OCI-LY3 (cell line): ENCODE data around the gene MAN1B1.

Source experiments
- H2AFZ ChIP-seq: fragments of 200-600, 300-600 bp; shearing (Covaris generic); 2 replicates; pipeline ENCODE4 v1.6.0; 2014; ENCODE audit warnings: antibody characterized with exemption, low read depth, low read length
- H3K27ac ChIP-seq: fragments of 200-600, 300-600 bp; sonication (generic); 2 replicates; pipeline ENCODE4 v1.5.1; 2014; ENCODE audit warnings: mild to moderate bottlenecking, low read length, moderate library complexity, mixed read lengths
- H3K27me3 ChIP-seq: fragments of 200-600, 300-600 bp; sonication (generic); 2 replicates; pipeline ENCODE4 v1.6.1; 2014; ENCODE audit warnings: low read depth, low read length, mixed read lengths
- H3K36me3 ChIP-seq: fragments of 200-600, 300-600 bp; sonication (generic); replicated peaks from 2 replicates; pipeline ENCODE3; 2014; ENCODE audit warnings: low read depth, low read length, mixed read lengths
- H3K4me1 ChIP-seq: fragments of 300-600, 200-600 bp; sonication (generic); 2 replicates; pipeline ENCODE4 v1.6.1; 2014; ENCODE audit warnings: low read length, mixed read lengths
- H3K4me2 ChIP-seq: fragments of 200-600, 300-600 bp; sonication (generic); 2 replicates; pipeline ENCODE4 v1.6.1; 2014; ENCODE audit warnings: low read length, mixed read lengths
- H3K4me3 ChIP-seq: fragments of 300-600, 200-600 bp; sonication (generic); 2 replicates; pipeline ENCODE4 v1.5.1; 2014; ENCODE audit warnings: antibody characterized with exemption, mild to moderate bottlenecking, low read length, moderate library complexity
- H3K79me2 ChIP-seq: fragments of 300-600, 200-600 bp; shearing (Covaris generic); 2 replicates; pipeline ENCODE4 v1.6.1; 2014; ENCODE audit warnings: mild to moderate bottlenecking, low read length, mixed read lengths
- H3K9ac ChIP-seq: fragments of 300-600, 200-600 bp; shearing (Covaris generic); 2 replicates; pipeline ENCODE4 v1.6.0; 2014; ENCODE audit warnings: mild to moderate bottlenecking, low read length, moderate library complexity
- H3K9me3 ChIP-seq: fragments of 200-600, 300-600 bp; shearing (Covaris generic); 2 replicates; pipeline ENCODE4 v1.6.1; 2014; ENCODE audit warnings: low read length, mixed read lengths; ENCODE audit not compliant: insufficient read depth
- H4K20me1 ChIP-seq: fragments of 200-600, 300-600 bp; sonication (generic); 2 replicates; pipeline ENCODE4 v1.6.1; 2016; ENCODE audit warnings: low read length, mixed read lengths; ENCODE audit not compliant: insufficient read depth
- EZH2phosphoT487 ChIP-seq: fragments of 200-600 bp; shearing (Covaris generic); IDR thresholded peaks from 2 replicates; pipeline ENCODE4 v1.6.1; 2018; ENCODE audit warnings: antibody characterized with exemption, mixed run types, low read depth
- TF ChIP-seq, protein P1 (sequence below): fragments of 200-600, 300-600 bp; sonication (generic); IDR thresholded peaks from 2 replicates; pipeline ENCODE4 v1.5.1; 2014; ENCODE audit warnings: antibody characterized with exemption, low read length, low read depth

The MAN1B1 gene

GRCh38 chr9:137143459-137143858 is 56.7 kb downstream of the MAN1B1 start:
- H3K9me3 ChIP-seq, result no peaks in the 10 kb centered on the region
- H3K4me2 ChIP-seq, result no peak overlapping the region
- no peak overlapping the region for H3K4me3 ChIP-seq
- no peaks in the 10 kb centered on the region for H4K20me1 ChIP-seq
- TF ChIP-seq, protein P1, sequence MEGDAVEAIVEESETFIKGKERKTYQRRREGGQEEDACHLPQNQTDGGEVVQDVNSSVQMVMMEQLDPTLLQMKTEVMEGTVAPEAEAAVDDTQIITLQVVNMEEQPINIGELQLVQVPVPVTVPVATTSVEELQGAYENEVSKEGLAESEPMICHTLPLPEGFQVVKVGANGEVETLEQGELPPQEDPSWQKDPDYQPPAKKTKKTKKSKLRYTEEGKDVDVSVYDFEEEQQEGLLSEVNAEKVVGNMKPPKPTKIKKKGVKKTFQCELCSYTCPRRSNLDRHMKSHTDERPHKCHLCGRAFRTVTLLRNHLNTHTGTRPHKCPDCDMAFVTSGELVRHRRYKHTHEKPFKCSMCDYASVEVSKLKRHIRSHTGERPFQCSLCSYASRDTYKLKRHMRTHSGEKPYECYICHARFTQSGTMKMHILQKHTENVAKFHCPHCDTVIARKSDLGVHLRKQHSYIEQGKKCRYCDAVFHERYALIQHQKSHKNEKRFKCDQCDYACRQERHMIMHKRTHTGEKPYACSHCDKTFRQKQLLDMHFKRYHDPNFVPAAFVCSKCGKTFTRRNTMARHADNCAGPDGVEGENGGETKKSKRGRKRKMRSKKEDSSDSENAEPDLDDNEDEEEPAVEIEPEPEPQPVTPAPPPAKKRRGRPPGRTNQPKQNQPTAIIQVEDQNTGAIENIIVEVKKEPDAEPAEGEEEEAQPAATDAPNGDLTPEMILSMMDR, result no peak
- TF ChIP-seq EZH2phosphoT487, result no peak
- no peaks in the 10 kb centered on the region for H3K79me2 ChIP-seq
- H3K36me3 ChIP-seq, result no peaks in the 10 kb centered on the region
- H3K4me1 ChIP-seq, result no peaks in the 10 kb centered on the region
- no peak overlapping the region for H3K9ac ChIP-seq
- H3K27me3 ChIP-seq, result 0 out of 2 replicates have a peak, but pooled peaks cover 19% of the 10 kb centered on the region
- no peak overlapping the region for H3K27ac ChIP-seq
- H2AFZ ChIP-seq, result no peak overlapping the region

GRCh38 chr9:137145731-137146526 is 59.1 kb downstream of the MAN1B1 start:
- Histone ChIP-seq H3K4me2 (no peak overlapping the region), H3K4me3 (no peak overlapping the region), H3K9ac (no peak overlapping the region), H3K4me1 (peaks cover 11% of the 10 kb centered on the region), H3K36me3 (no peaks in the 10 kb centered on the region), H3K9me3 (no peaks in the 10 kb centered on the region), H2AFZ (no peak overlapping the region), H4K20me1 (no peaks in the 10 kb centered on the region), H3K27me3 (0 out of 2 replicates have a peak, but pooled peaks cover 13% of the 10 kb centered on the region), H3K27ac (no peak overlapping the region), H3K79me2 (no peaks in the 10 kb centered on the region)
- TF ChIP-seq, protein P1, result no peak
- TF ChIP-seq EZH2phosphoT487, result no peak

- Histone ChIP-seq H3K4me2 (no peak overlapping the region), H2AFZ (no peak overlapping the region), H3K9ac (no peak overlapping the region), H3K36me3 (no peaks in the 10 kb centered on the region), H3K79me2 (no peaks in the 10 kb centered on the region), H4K20me1 (no peaks in the 10 kb centered on the region), H3K9me3 (no peaks in the 10 kb centered on the region), H3K27ac (no peak overlapping the region), H3K4me3 (no peak overlapping the region), H3K27me3 (0 out of 2 replicates have a peak, but pooled peaks cover 12% of the 10 kb centered on the region), H3K4me1 (peaks cover 14% of the 10 kb centered on the region)
- TF ChIP-seq, protein P1, result no peak
- TF ChIP-seq EZH2phosphoT487, result no peak
Measured at GRCh38 chr9:137146527-137146918, 59.7 kb downstream of the MAN1B1 start.

GRCh38 chr9:137147091-137147792 is 60.5 kb downstream of the MAN1B1 start:
- Histone ChIP-seq H3K9ac (no peak overlapping the region), H3K4me1 (peaks cover 21% of the 10 kb centered on the region), H3K27me3 (0 out of 2 replicates have a peak, but pooled peaks cover 10% of the 10 kb centered on the region), H3K9me3 (no peaks in the 10 kb centered on the region), H3K4me3 (no peak overlapping the region), H2AFZ (no peak overlapping the region), H3K27ac (no peak overlapping the region), H3K79me2 (no peaks in the 10 kb centered on the region), H4K20me1 (no peaks in the 10 kb centered on the region), H3K4me2 (no peak overlapping the region), H3K36me3 (no peaks in the 10 kb centered on the region)
- TF ChIP-seq EZH2phosphoT487, result no peak
- TF ChIP-seq, protein P1, result no peak
